IMR-90 (cell line): ENCODE results near the gene THRB. TPM values are rescaled to one million over a fixed set of nuclear protein-coding genes. Genes with fewer than 3 reads are reported as not detected.

Source experiments
- ATAC-seq: fragments of 200-7000 bp; cut with Tn5 transposase; 2 replicates; pipeline ENCODE4 v1.9.1; 2020; ENCODE audit warnings: low read depth, mild to moderate bottlenecking, moderate library complexity
- BruUV-seq: library from RNA; stranded (reverse); fragments of 400-500 nt; replicated peaks from 2 replicates; lab custom pipeline; 2021; lab: Mats Ljungman, UMichigan
- CTCF ChIA-PET: fragments of 300-600 bp; formaldehyde crosslinking; extraction: SDS; loops from one replicate; lab custom pipeline; 2021; ENCODE audit warnings: antibody characterized with exemption; lab: Yijun Ruan, JAX
- POLR2A ChIA-PET: fragments of 300-600 bp; sonication (Branson Sonifier 250); formaldehyde crosslinking; loops from one replicate; lab custom pipeline; 2022; ENCODE audit warnings: antibody characterized with exemption; ENCODE audit not compliant: unreplicated experiment; lab: Charles Lee
- DNase-seq: peaks from one replicate; pipeline ENCODE4 v3.0.0; 2013
- H2AFZ ChIP-seq: replicated peaks from 2 replicates; pipeline ENCODE3; 2013; ENCODE audit warnings: low read length, mild to moderate bottlenecking; ENCODE audit not compliant: poor library complexity
- H2AK5ac ChIP-seq: 2 replicates; pipeline ENCODE4 v1.6.1; 2013; ENCODE audit warnings: low read depth, low read length, inconsistent platforms
- H2AK9ac ChIP-seq: replicated peaks from 2 replicates; pipeline ENCODE3; 2013; ENCODE audit warnings: mild to moderate bottlenecking, low read depth, low read length, moderate library complexity; ENCODE audit not compliant: poor library complexity
- H2BK120ac ChIP-seq: 2 replicates; pipeline ENCODE4 v1.6.1; 2013; ENCODE audit warnings: low read depth, low read length, inconsistent platforms
- H2BK15ac ChIP-seq: 3 replicates; pipeline ENCODE4 v1.6.1; 2013; ENCODE audit warnings: low read depth, low read length, inconsistent platforms
- H2BK20ac ChIP-seq: 2 replicates; pipeline ENCODE4 v1.6.1; 2013; ENCODE audit warnings: low read depth, mild to moderate bottlenecking, inconsistent platforms, low read length, moderate library complexity
- H2BK5ac ChIP-seq: 2 replicates; pipeline ENCODE4 v1.6.1; 2013; ENCODE audit warnings: mild to moderate bottlenecking, low read depth, low read length, inconsistent platforms; ENCODE audit not compliant: poor library complexity, severe bottlenecking
- H3K14ac ChIP-seq: replicated peaks from 2 replicates; pipeline ENCODE4 v1.6.1; 2013; ENCODE audit warnings: low read depth, low read length, inconsistent platforms
- H3K18ac ChIP-seq: 2 replicates; pipeline ENCODE4 v1.6.1; 2013; ENCODE audit warnings: low read depth, low read length, control low read depth
- H3K23ac ChIP-seq: 2 replicates; pipeline ENCODE4 v1.6.1; 2013; ENCODE audit warnings: low read depth, low read length, inconsistent platforms
- H3K27ac ChIP-seq: 2 replicates; pipeline ENCODE4 v1.5.1; 2013; ENCODE audit warnings: mild to moderate bottlenecking, control low read depth, low read length; ENCODE audit not compliant: insufficient read depth
- H3K27me3 ChIP-seq: 2 replicates; pipeline ENCODE4 v1.6.1; 2013; ENCODE audit warnings: low read length; ENCODE audit not compliant: control insufficient read depth, insufficient read depth
- H3K36me3 ChIP-seq: 2 replicates; pipeline ENCODE4 v1.6.1; 2013; ENCODE audit warnings: low read length, mixed read lengths; ENCODE audit not compliant: control insufficient read depth, insufficient read depth
- H3K4ac ChIP-seq: 2 replicates; pipeline ENCODE4 v1.6.1; 2013; ENCODE audit warnings: low read depth, low read length, inconsistent platforms
- H3K4me1 ChIP-seq: 2 replicates; pipeline ENCODE4 v1.6.1; 2013; ENCODE audit warnings: low read length, mixed read lengths; ENCODE audit not compliant: control insufficient read depth, insufficient read depth
- H3K4me2 ChIP-seq: 2 replicates; pipeline ENCODE4 v1.6.1; 2013; ENCODE audit warnings: low read depth, mild to moderate bottlenecking, control low read depth, low read length, moderate library complexity
- H3K4me3 ChIP-seq: 2 replicates; pipeline ENCODE4 v1.5.1; 2013; ENCODE audit warnings: low read depth, mild to moderate bottlenecking, control low read depth, low read length, moderate library complexity; ENCODE audit not compliant: insufficient read depth
- H3K56ac ChIP-seq: 2 replicates; pipeline ENCODE4 v1.6.1; 2013; ENCODE audit warnings: low read length, inconsistent platforms; ENCODE audit not compliant: insufficient read depth; ENCODE audit errors: extremely low read depth
- H3K79me1 ChIP-seq, 2 experiments: 2 replicates each; pipeline ENCODE4 v1.6.1; 2013; ENCODE audit warnings: low read length in 2 of 2, inconsistent platforms in 1 of 2, low read depth in 1 of 2
- H3K9ac ChIP-seq: 2 replicates; pipeline ENCODE4 v1.6.1; 2013; ENCODE audit warnings: low read depth, low read length, control low read depth
- H3K9me1 ChIP-seq: 2 replicates; pipeline ENCODE4 v1.6.1; 2013; ENCODE audit warnings: low read length, inconsistent platforms; ENCODE audit not compliant: insufficient read depth
- H3K9me3 ChIP-seq: 2 replicates; pipeline ENCODE4 v1.6.1; 2013; ENCODE audit warnings: low read length; ENCODE audit not compliant: control insufficient read depth, insufficient read depth
- H4K20me1 ChIP-seq: 2 replicates; pipeline ENCODE4 v1.6.1; 2013; ENCODE audit warnings: low read length, inconsistent platforms; ENCODE audit not compliant: insufficient read depth
- H4K5ac ChIP-seq: 2 replicates; pipeline ENCODE4 v1.6.1; 2013; ENCODE audit warnings: mild to moderate bottlenecking, low read depth, low read length, control low read depth
- H4K8ac ChIP-seq, 2 experiments: 2 replicates each; pipeline ENCODE4 v1.6.1; 2013; ENCODE audit warnings: low read depth in 2 of 2, low read length in 2 of 2, control low read depth in 1 of 2, inconsistent platforms in 1 of 2
- H4K91ac ChIP-seq: 2 replicates; pipeline ENCODE4 v1.6.1; 2013; ENCODE audit warnings: low read depth, low read length, inconsistent platforms; ENCODE audit not compliant: insufficient read depth
- CEBPB ChIP-seq: IDR thresholded peaks from 2 replicates; pipeline ENCODE4 v1.6.1; 2012; ENCODE audit warnings: low read depth, low read length, improper control_type of control experiment
- CHD1 ChIP-seq: IDR thresholded peaks from 2 replicates; pipeline ENCODE4 v1.6.1; 2012; ENCODE audit warnings: low read depth, low read length, improper control_type of control experiment
- FOS ChIP-seq: fragments of 150-350 bp; IDR thresholded peaks from 2 replicates; pipeline ENCODE4 v1.6.1; 2016; ENCODE audit warnings: low read depth, low read length
- MAZ ChIP-seq: IDR thresholded peaks from 2 replicates; pipeline ENCODE4 v1.6.1; 2012; ENCODE audit warnings: low read depth, mild to moderate bottlenecking, low read length, improper control_type of control experiment, moderate library complexity, borderline replicate concordance
- MXI1 ChIP-seq: IDR thresholded peaks from 2 replicates; pipeline ENCODE4 v1.6.1; 2012; ENCODE audit warnings: low read depth, mild to moderate bottlenecking, low read length, moderate library complexity, borderline replicate concordance
- RFX5 ChIP-seq: IDR thresholded peaks from 2 replicates; pipeline ENCODE4 v1.8.0; 2012; ENCODE audit warnings: low read depth, mild to moderate bottlenecking, low read length, moderate library complexity
- WGBS, 2 experiments: methylation state at CpG; one replicate each; pipeline versions ENCODE4 v1.1.5 to v1.1.7; 2013; ENCODE audit warnings: missing lambda C conversion rate in 2 of 2; ENCODE audit not compliant: insufficient read length in 1 of 2; ENCODE audit errors: extremely low coverage in 2 of 2; 5-methylcytosine and 5-hydroxymethylcytosine counted together
- dilution Hi-C: fragments of 300-500 bp; cut with HindIII; formaldehyde crosslinking; loops from one replicate; pipeline ENCODE4 v1.14.3; 2018; ENCODE audit warnings: low sequenced_read_pairs; ENCODE audit not compliant: unreplicated experiment
- in situ Hi-C: fragments of 300-500 bp; cut with MboI; formaldehyde crosslinking; loops from 3 replicates; pipeline ENCODE4 v1.14.3; 2019; ENCODE audit warnings: low sequenced_read_pairs, inconsistent platforms, mixed read lengths
- intact Hi-C: fragments of 100-400 bp; cut with micrococcal nuclease; formaldehyde crosslinking; loops from 2 replicates; pipeline ENCODE4 v1.10.0; 2022
- polyA plus RNA-seq, 3 experiments: library from polyadenylated mRNA; depleted of rRNA; stranded (reverse); fragments of >200 nt; gene quantifications; 2 replicates each; pipeline ENCODE4 v1.2.3, GENCODE V29; 2012; ENCODE audit warnings: low replicate concordance in 1 of 3
- total RNA-seq: library from RNA; depleted of rRNA; stranded (reverse); fragments of >200 nt; gene quantifications from 2 replicates; pipeline ENCODE4 v1.2.3, GENCODE V29; 2012

THRB gene
- total and polyA plus RNA-seq, 2 of the 4 experiments (the other 2 are of a cell fraction): under 0.01 TPM; not detected in 1

GRCh38 chr3:24086617-24087404, 407.8 kb downstream of the THRB start:
- ChIA-PET CTCF (interaction anchor here (1.3 kb wide), 1 partner anchor 139 kb away, joined by 3 read pairs; no protein-coding TSS in a partner anchor), POLR2A (no interaction called here)
- dilution Hi-C loops: no loop called here
- Histone ChIP-seq H3K79me1 (no peaks in the 10 kb centered on the region), H3K56ac (no peak overlapping the region), H3K4ac (no peak overlapping the region), H3K18ac (no peak overlapping the region), H2AK9ac (no peak overlapping the region), H3K9me1 (no peaks in the 10 kb centered on the region), H3K4me3 (no peak overlapping the region), H3K36me3 (no peaks in the 10 kb centered on the region), H2BK5ac (no peak overlapping the region), H4K91ac (no peak overlapping the region), H3K14ac (no peak overlapping the region), H4K20me1 (no peaks in the 10 kb centered on the region), H2BK15ac (no peak overlapping the region), H3K27me3 (peaks cover 1% of the 10 kb centered on the region; the same call in 1 of the 2 replicates), H4K8ac (no peak overlapping the region), H2AFZ (no peak overlapping the region), H3K4me1 (no peaks in the 10 kb centered on the region), H2AK5ac (no peak overlapping the region), H3K9ac (no peak overlapping the region), H2BK120ac (no peak overlapping the region), H3K23ac (no peak overlapping the region), H2BK20ac (no peak overlapping the region), H3K27ac (no peak overlapping the region), H3K4me2 (no peak overlapping the region), H4K5ac (no peak overlapping the region), H3K9me3 (no peaks in the 10 kb centered on the region)
- no CpG with 5 or more reads among the region's 2 CpGs for WGBS, 2 experiments
- in situ Hi-C loops: no loop called here
- DNase-seq (no peak), ATAC-seq (no peak)
- TF ChIP-seq MAZ (no peak), MXI1 (no peak), FOS (no peak), CEBPB (no peak), RFX5 (no peak), CHD1 (no peak)
- intact Hi-C loops: loop anchor here (5.0 kb wide), 1 partner anchor 150 kb away; no protein-coding TSS in a partner anchor
- BruUV-seq: no TSS peak
